A673 (cell line): ENCODE results near the gene RGS6. TPM values are rescaled to one million over a fixed set of nuclear protein-coding genes. Genes with fewer than 3 reads are reported as not detected.

ENCODE experiments used
- BruUV-seq: library from RNA; stranded (reverse); fragments of 400-500 nt; replicated peaks from 2 replicates; lab custom pipeline; 2021; lab: Mats Ljungman, UMichigan
- CTCF ChIA-PET: fragments of 300-600 bp; sonication (Branson Sonifier 250); formaldehyde crosslinking; loops from one replicate; lab custom pipeline; 2022; ENCODE audit warnings: antibody characterized with exemption; lab: Charles Lee
- POLR2A ChIA-PET: fragments of 300-600 bp; sonication (Branson Sonifier 250); formaldehyde crosslinking; loops from one replicate; lab custom pipeline; 2022; ENCODE audit warnings: antibody characterized with exemption; ENCODE audit not compliant: low non-redundant PET; lab: Charles Lee
- DNase-seq: peaks from one replicate; pipeline ENCODE4 v3.0.0-alpha.2; 2015; ENCODE audit warnings: low spot score
- H3K27ac ChIP-seq: fragments of 200-600 bp; sonication (generic); 2 replicates; pipeline ENCODE4 v1.5.1; 2016; ENCODE audit warnings: mixed run types, low read depth, mild to moderate bottlenecking, mixed read lengths, antibody characterized with exemption, low read length; ENCODE audit not compliant: poor library complexity, severe bottlenecking
- H3K27me3 ChIP-seq: fragments of 200-600 bp; sonication (generic); replicated peaks from 2 replicates; pipeline ENCODE4 v1.6.1; 2017; ENCODE audit warnings: mixed run types, low read depth, mild to moderate bottlenecking, mixed read lengths, antibody characterized with exemption, low read length; ENCODE audit not compliant: insufficient read depth, poor library complexity
- H3K36me3 ChIP-seq: fragments of 200-600 bp; sonication (generic); 2 replicates; pipeline ENCODE4 v1.6.1; 2016; ENCODE audit warnings: mixed run types, mild to moderate bottlenecking, mixed read lengths, antibody characterized with exemption, low read length; ENCODE audit not compliant: insufficient read depth, poor library complexity, severe bottlenecking
- H3K4me1 ChIP-seq: fragments of 200-600 bp; sonication (generic); 2 replicates; pipeline ENCODE4 v1.6.1; 2017; ENCODE audit warnings: mixed run types, mild to moderate bottlenecking, mixed read lengths, antibody characterized with exemption, low read length; ENCODE audit not compliant: insufficient read depth, poor library complexity, severe bottlenecking
- H3K4me3 ChIP-seq: fragments of 200-600 bp; sonication (generic); 2 replicates; pipeline ENCODE4 v1.5.1; 2016; ENCODE audit warnings: low read depth, mixed run types, mild to moderate bottlenecking, mixed read lengths, low read length; ENCODE audit not compliant: poor library complexity, severe bottlenecking
- H3K9me3 ChIP-seq: fragments of 200-600 bp; sonication (generic); 2 replicates; pipeline ENCODE4 v1.6.1; 2016; ENCODE audit warnings: mixed run types, low read depth, mild to moderate bottlenecking, mixed read lengths, antibody characterized with exemption, low read length; ENCODE audit not compliant: poor library complexity, severe bottlenecking
- CTCF ChIP-seq: fragments of 300-800, 200-600 bp; sonication (generic); conservative IDR thresholded peaks from 2 replicates; pipeline ENCODE4 v1.5.1; 2017; ENCODE audit warnings: low read depth, mild to moderate bottlenecking, antibody characterized with exemption, low read length, moderate library complexity, mixed read lengths
- EZH2 ChIP-seq: fragments of 200-600 bp; sonication (generic); IDR thresholded peaks from 2 replicates; pipeline ENCODE4 v1.6.1; 2017; ENCODE audit warnings: borderline replicate concordance, low read depth, mild to moderate bottlenecking, mixed read lengths, antibody characterized with exemption, low read length; ENCODE audit not compliant: poor library complexity, severe bottlenecking
- intact Hi-C: fragments of 100-400 bp; cut with micrococcal nuclease; formaldehyde crosslinking; loops from one replicate; pipeline ENCODE4 v1.10.0; 2022; ENCODE audit not compliant: unreplicated experiment
- total RNA-seq: library from RNA; stranded (reverse); gene quantifications from 2 replicates; pipeline ENCODE4 v1.2.3, GENCODE V29; 2021

RGS6 gene
- total RNA-seq, 1 experiment from 2014 or later: not detected

DNA sequence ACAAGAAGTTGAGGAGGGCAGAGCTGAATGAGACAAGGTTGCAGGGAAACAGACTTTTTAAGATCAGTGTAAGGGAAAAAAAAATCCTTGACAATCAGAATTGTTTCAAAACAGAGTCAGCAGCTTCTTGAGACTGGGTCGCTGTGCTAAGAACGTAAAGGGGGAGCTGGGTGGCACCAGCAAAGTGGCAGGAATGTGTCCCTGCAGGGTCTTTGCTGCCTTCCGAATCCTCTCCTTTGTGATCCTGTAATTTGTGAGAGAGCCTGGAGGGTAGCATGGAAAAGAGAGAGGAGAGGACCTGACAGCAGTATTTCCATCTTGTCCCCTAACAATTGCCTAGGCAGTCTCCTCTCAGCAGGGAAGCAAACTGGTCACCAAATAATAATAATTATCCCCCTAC, 472.8 kb downstream of the RGS6 start:
- Histone ChIP-seq H3K27ac (no peak overlapping the region), H3K27me3 (no peaks in the 10 kb centered on the region), H3K9me3 (no peaks in the 10 kb centered on the region), H3K4me3 (no peak overlapping the region), H3K36me3 (no peaks in the 10 kb centered on the region), H3K4me1 (no peaks in the 10 kb centered on the region)
- TF ChIP-seq CTCF (no peak), EZH2 (no peak)
- no TSS peak for BruUV-seq
- intact Hi-C loops: no loop called here
- no peak for DNase-seq
- POLR2A ChIA-PET: no interaction called here
- CTCF ChIA-PET: no interaction called here

GRCh38 chr14:72408020-72408419, 475.8 kb downstream of the RGS6 start:
- CTCF ChIA-PET: no interaction called here

GRCh38 chr14:72409047-72409446, 476.8 kb downstream of the RGS6 start:
- no peak overlapping the region for H3K4me3 ChIP-seq
- H3K36me3 ChIP-seq: no peaks in the 10 kb centered on the region
- H3K4me1 ChIP-seq: no peaks in the 10 kb centered on the region
- DNase-seq: no peak
- intact Hi-C loops: no loop called here
- no TSS peak for BruUV-seq
- CTCF ChIA-PET: no interaction called here
- H3K9me3 ChIP-seq: no peaks in the 10 kb centered on the region
- H3K27ac ChIP-seq: no peak overlapping the region
- POLR2A ChIA-PET: no interaction called here
- no peaks in the 10 kb centered on the region for H3K27me3 ChIP-seq
- TF ChIP-seq CTCF (no peak), EZH2 (no peak)

More at GRCh38 chr14:72408020-72408419, 475.8 kb downstream of the RGS6 start:
- TF ChIP-seq EZH2: no peak
- no peak for TF ChIP-seq CTCF
- no TSS peak for BruUV-seq
- DNase-seq: no peak
- POLR2A ChIA-PET: no interaction called here
- Histone ChIP-seq H3K4me1 (no peaks in the 10 kb centered on the region), H3K27me3 (no peaks in the 10 kb centered on the region), H3K4me3 (no peak overlapping the region), H3K9me3 (no peaks in the 10 kb centered on the region), H3K36me3 (no peaks in the 10 kb centered on the region), H3K27ac (no peak overlapping the region)
- intact Hi-C loops: no loop called here
